ENCODE measurements around the gene SPACA5.

Gene SPACA5

GRCh38 chrX:47992095-47992380 lies 14.8 kb upstream of the SPACA5 start:
- H3K27ac ChIP-seq (ENCODE audit: low read depth, low read length): no peak overlapping the region
- no peak overlapping the region for H3K4me2 ChIP-seq (ENCODE audit: low read length)
- H3K27me3 ChIP-seq (ENCODE audit: control insufficient read depth, low read length): no peaks in the 10 kb centered on the region
- no peak overlapping the region for H3K4me3 ChIP-seq (ENCODE audit: low read length)
- H3K36me3 ChIP-seq (ENCODE audit: control insufficient read depth, low read length): peaks cover 41% of the 10 kb centered on the region
- H4K20me1 ChIP-seq (ENCODE audit: control insufficient read depth, insufficient read depth, low read depth, low read length): no peaks in the 10 kb centered on the region
- TF ChIP-seq EZH2phosphoT487 (IDR thresholded peaks at IDR 0.05; ENCODE audit: borderline replicate concordance, low read length): no peak
- no peak for TF ChIP-seq CTCF (IDR thresholded peaks at IDR 0.05; ENCODE audit: low read depth, low read length, poor library complexity, severe bottlenecking)
- peaks cover 22% of the 10 kb centered on the region for H3K79me2 ChIP-seq (ENCODE audit: control insufficient read depth, low read length)
- no peaks in the 10 kb centered on the region for H3K4me1 ChIP-seq (ENCODE audit: control insufficient read depth, low read length)
- H3K9me2 ChIP-seq (replicated peaks; ENCODE audit: control insufficient read depth, low read length): no peaks in the 10 kb centered on the region
- no peaks in the 10 kb centered on the region; the same call in 1 of the 2 replicates for H3K9me3 ChIP-seq (ENCODE audit: control insufficient read depth, insufficient read depth, low read length)
- H3F3A ChIP-seq (ENCODE audit: control insufficient read depth, insufficient read depth): no peaks in the 10 kb centered on the region

- no peaks in the 10 kb centered on the region for H3K4me1 ChIP-seq (ENCODE audit: control insufficient read depth, low read length)
- no peaks in the 10 kb centered on the region for H4K20me1 ChIP-seq (ENCODE audit: control insufficient read depth, insufficient read depth, low read depth, low read length)
- no peak overlapping the region for H3K4me3 ChIP-seq (ENCODE audit: low read length)
- no peaks in the 10 kb centered on the region; the same call in 1 of the 2 replicates for H3K9me3 ChIP-seq (ENCODE audit: control insufficient read depth, insufficient read depth, low read length)
- H3K79me2 ChIP-seq (ENCODE audit: control insufficient read depth, low read length): peaks cover 22% of the 10 kb centered on the region
- H3K27me3 ChIP-seq (ENCODE audit: control insufficient read depth, low read length): no peaks in the 10 kb centered on the region
- peaks cover 35% of the 10 kb centered on the region for H3K36me3 ChIP-seq (ENCODE audit: control insufficient read depth, low read length)
- H3F3A ChIP-seq (ENCODE audit: control insufficient read depth, insufficient read depth): no peaks in the 10 kb centered on the region
- TF ChIP-seq EZH2phosphoT487 (IDR thresholded peaks at IDR 0.05; ENCODE audit: borderline replicate concordance, low read length) (no peak), CTCF (IDR thresholded peaks at IDR 0.05; ENCODE audit: low read depth, low read length, poor library complexity, severe bottlenecking) (no peak)
- H3K27ac ChIP-seq (ENCODE audit: low read depth, low read length): no peak overlapping the region
- H3K9me2 ChIP-seq (replicated peaks; ENCODE audit: control insufficient read depth, low read length): no peaks in the 10 kb centered on the region
- no peak overlapping the region for H3K4me2 ChIP-seq (ENCODE audit: low read length)
Observed at GRCh38 chrX:47992669-47993068, 14.1 kb upstream of the SPACA5 start.

GRCh38 chrX:48001260-48001659 lies 5.5 kb upstream of the SPACA5 start:
- H3K36me3 ChIP-seq (ENCODE audit: control insufficient read depth, low read length): peaks cover 28% of the 10 kb centered on the region
- no peaks in the 10 kb centered on the region for H3K9me2 ChIP-seq (replicated peaks; ENCODE audit: control insufficient read depth, low read length)
- H3K79me2 ChIP-seq (ENCODE audit: control insufficient read depth, low read length): peaks cover 31% of the 10 kb centered on the region
- H3K4me1 ChIP-seq (ENCODE audit: control insufficient read depth, low read length): peaks cover 12% of the 10 kb centered on the region
- H3K4me2 ChIP-seq (ENCODE audit: low read length): no peak overlapping the region
- no peaks in the 10 kb centered on the region for H3K9me3 ChIP-seq (ENCODE audit: control insufficient read depth, insufficient read depth, low read length)
- TF ChIP-seq EZH2phosphoT487 (IDR thresholded peaks at IDR 0.05; ENCODE audit: borderline replicate concordance, low read length) (no peak), CTCF (IDR thresholded peaks at IDR 0.05; ENCODE audit: low read depth, low read length, poor library complexity, severe bottlenecking) (no peak)
- H4K20me1 ChIP-seq (ENCODE audit: control insufficient read depth, insufficient read depth, low read depth, low read length): no peaks in the 10 kb centered on the region
- H3K27ac ChIP-seq (ENCODE audit: low read depth, low read length): no peak overlapping the region
- H3K4me3 ChIP-seq (ENCODE audit: low read length): no peak overlapping the region
- no peaks in the 10 kb centered on the region for H3K27me3 ChIP-seq (ENCODE audit: control insufficient read depth, low read length)
- no peaks in the 10 kb centered on the region for H3F3A ChIP-seq (ENCODE audit: control insufficient read depth, insufficient read depth)

DNA sequence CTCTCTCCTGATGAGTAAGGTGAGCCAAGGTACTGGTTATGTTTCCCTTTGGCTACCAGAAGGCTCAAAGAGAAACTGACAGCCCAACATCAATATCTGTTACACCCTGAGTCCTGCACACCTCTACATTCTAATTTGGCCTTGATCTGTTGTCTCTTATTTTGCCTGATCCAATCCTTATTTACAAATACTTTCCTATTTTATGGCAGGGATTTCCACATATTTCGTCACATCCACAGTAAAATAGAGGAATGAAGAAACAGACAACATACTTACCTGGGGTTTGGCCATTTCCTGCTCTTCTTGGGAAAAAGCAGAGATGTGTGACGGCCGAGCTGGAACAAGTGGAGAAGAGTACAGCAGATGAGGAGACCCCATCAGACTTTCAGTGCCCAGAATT lies 4.5 kb upstream of the SPACA5 start:
- Histone ChIP-seq H3K9me2 (replicated peaks; ENCODE audit: control insufficient read depth, low read length) (no peaks in the 10 kb centered on the region), H3K27me3 (ENCODE audit: control insufficient read depth, low read length) (no peaks in the 10 kb centered on the region), H3K36me3 (ENCODE audit: control insufficient read depth, low read length) (peaks cover 21% of the 10 kb centered on the region), H3F3A (ENCODE audit: control insufficient read depth, insufficient read depth) (no peaks in the 10 kb centered on the region), H4K20me1 (ENCODE audit: control insufficient read depth, insufficient read depth, low read depth, low read length) (no peaks in the 10 kb centered on the region), H3K9me3 (ENCODE audit: control insufficient read depth, insufficient read depth, low read length) (no peaks in the 10 kb centered on the region), H3K4me3 (ENCODE audit: low read length) (peak overlapping the region; percentile 86), H3K79me2 (ENCODE audit: control insufficient read depth, low read length) (peaks cover 31% of the 10 kb centered on the region), H3K27ac (ENCODE audit: low read depth, low read length) (no peak overlapping the region), H3K4me2 (ENCODE audit: low read length) (peak overlapping the region; percentile 68), H3K4me1 (ENCODE audit: control insufficient read depth, low read length) (peaks cover 12% of the 10 kb centered on the region)
- TF ChIP-seq EZH2phosphoT487 (IDR thresholded peaks at IDR 0.05; ENCODE audit: borderline replicate concordance, low read length): no peak

All from DOHH2 (cell line).